Epithelial cell of esophagus (primary cell): ENCODE results near the gene STK10.

Source experiments
- DNase-seq: peaks from one replicate; pipeline ENCODE4 v3.0.0; 2010; ENCODE audit warnings: low read depth
- H3K4me3 ChIP-seq: 2 replicates; pipeline ENCODE4 v1.5.1; 2011; ENCODE audit warnings: mild to moderate bottlenecking, low read length, control low read depth
- CTCF ChIP-seq: IDR thresholded peaks from 2 replicates; pipeline ENCODE4 v1.5.1; 2011; ENCODE audit warnings: low read depth, mild to moderate bottlenecking, low read length, control low read depth, inconsistent platforms; ENCODE audit not compliant: insufficient read depth; ENCODE audit errors: missing control alignments

Gene STK10

DNA sequence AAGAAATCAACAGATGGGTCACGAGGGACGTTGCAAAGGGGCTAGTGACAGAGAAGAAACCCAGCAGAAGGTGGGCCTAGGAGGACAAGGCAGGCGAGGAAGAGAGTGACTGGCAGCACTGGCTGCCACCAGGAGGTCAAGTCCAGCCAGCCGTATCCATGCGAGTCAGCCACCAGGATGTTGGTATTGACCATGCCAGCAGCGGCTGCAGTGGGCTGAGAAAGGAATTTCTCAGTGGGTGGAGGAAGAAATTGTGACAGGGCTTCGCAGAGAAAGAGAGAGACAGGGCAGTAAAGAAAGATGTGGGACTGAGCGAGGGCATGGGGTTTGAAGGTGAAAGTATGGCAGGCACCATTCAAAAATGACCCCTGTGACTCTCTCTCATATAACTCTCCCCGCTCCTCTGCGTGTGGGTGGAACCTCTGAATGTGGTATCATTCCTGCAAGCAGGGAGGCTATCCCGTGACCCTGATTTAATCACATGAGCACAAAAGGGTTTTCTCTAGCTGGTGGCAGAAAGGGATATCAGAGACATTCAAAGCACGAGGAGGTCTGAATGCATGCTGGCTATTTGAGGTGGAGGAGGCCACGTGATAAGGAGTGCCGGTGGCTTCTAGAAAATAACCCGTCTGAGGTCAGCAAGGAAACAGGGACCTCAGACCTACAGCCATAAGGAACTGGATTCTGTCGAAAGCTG, 136.2 kb downstream of the STK10 start:
- no peak for DNase-seq
- TF ChIP-seq CTCF, result no peak
- H3K4me3 ChIP-seq, result no peak overlapping the region

- no peak for DNase-seq
- no peak for TF ChIP-seq CTCF
- H3K4me3 ChIP-seq, result no peak overlapping the region
Observed at GRCh38 chr5:172050080-172050479, 137.9 kb downstream of the STK10 start.

DNA sequence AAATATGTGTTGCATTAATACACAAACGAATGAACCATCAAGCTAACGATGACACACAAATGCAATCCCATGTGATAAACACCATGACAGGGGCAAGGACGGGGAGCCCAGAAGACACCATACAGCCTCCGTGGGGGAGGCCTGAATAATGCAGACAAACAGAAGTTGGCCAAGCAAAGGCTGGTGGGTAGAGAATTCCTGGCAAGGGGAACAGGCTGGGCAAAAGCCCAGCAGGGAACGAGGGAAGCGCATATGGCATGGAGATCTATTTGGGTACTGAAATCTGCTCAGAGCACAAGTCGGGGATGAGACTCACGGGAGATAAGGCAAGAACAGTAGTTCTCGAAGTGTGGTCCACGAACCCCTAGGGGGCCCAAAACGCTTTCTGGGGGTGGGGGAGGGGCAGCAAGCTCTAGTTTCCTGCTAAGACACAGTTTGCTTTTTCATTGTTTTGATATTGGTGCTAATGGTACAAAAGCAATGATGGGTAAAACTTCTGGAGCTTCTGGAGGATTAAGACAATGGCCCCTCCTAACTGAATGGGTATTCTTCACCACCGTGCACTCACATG, 138.7 kb downstream of the STK10 start:
- no peak for TF ChIP-seq CTCF
- no peak for DNase-seq

GRCh38 chr5:172048539-172049101, 139.4 kb downstream of the STK10 start:
- no peak for DNase-seq
- H3K4me3 ChIP-seq, result no peak overlapping the region
- no peak for TF ChIP-seq CTCF

More for the DNA sequence above, 138.7 kb downstream of the STK10 start:
- H3K4me3 ChIP-seq, result no peak overlapping the region

- no peak overlapping the region for H3K4me3 ChIP-seq
- TF ChIP-seq CTCF, result no peak
- DNase-seq, result no peak
Observed at GRCh38 chr5:172048170-172048422, 139.9 kb downstream of the STK10 start.

GRCh38 chr5:172046593-172046992, 141.4 kb downstream of the STK10 start:
- no peak for TF ChIP-seq CTCF
- DNase-seq, result no peak
- H3K4me3 ChIP-seq, result no peak overlapping the region

- DNase-seq, result no peak
- TF ChIP-seq CTCF, result no peak
- no peak overlapping the region for H3K4me3 ChIP-seq
Observed at GRCh38 chr5:172045315-172045632, 142.8 kb downstream of the STK10 start.
